ENCODE results near the gene LAMTOR4. TPM values are rescaled to one million over a fixed set of nuclear protein-coding genes. Genes with fewer than 3 reads are reported as not detected.
A peak's percentile ranks its signal among the peaks of the same experiment; 100 is the strongest.

LAMTOR4 gene
- total and polyA plus RNA-seq, 2 of the 13 experiments (the other 11 are each of a cell fraction or from before 2014, with no cell fraction given): 115 to 118 TPM

DNA sequence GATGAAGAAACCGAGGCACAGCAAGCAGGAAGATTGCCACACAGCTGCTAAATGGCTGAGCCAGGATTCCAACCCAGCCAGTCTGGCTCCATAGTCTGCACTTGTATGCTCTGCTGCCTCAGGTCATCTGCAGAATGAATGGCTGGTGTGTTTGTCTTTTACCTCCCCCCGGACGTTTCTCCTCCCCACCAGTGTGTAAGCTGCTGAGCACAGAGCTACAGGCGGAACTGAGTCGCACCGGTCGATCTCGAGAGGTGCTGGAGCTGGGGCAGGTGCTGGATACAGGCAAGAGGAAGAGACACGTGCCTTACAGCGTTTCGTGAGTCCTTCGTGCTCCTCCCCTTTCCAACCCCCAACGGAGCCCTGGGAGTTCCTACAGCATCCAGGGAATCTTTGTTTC, 26.7 kb upstream of the LAMTOR4 start (continued):
- TF ChIP-seq ZNF7 (CRISPR knock-in tag; IDR thresholded peaks at IDR 0.05) (peak; percentile 85), NKX3-1 (CRISPR knock-in tag; IDR thresholded peaks at IDR 0.05) (no peak), ZNF17 (CRISPR knock-in tag; IDR thresholded peaks at IDR 0.05) (no peak), KLF9 (CRISPR knock-in tag; IDR thresholded peaks at IDR 0.05; ENCODE audit: low read depth) (no peak), PREB (CRISPR knock-in tag; IDR thresholded peaks at IDR 0.05) (no peak), ZNF605 (CRISPR knock-in tag; IDR thresholded peaks at IDR 0.05) (peak; percentile 38; the same call in 1 of the 2 replicates), ARNT2 (CRISPR knock-in tag; IDR thresholded peaks at IDR 0.05; ENCODE audit: low read depth) (peak; percentile 54; the same call in 1 of the 2 replicates), SMARCE1 (IDR thresholded peaks at IDR 0.05; ENCODE audit: borderline replicate concordance) (no peak), GRHL1 (CRISPR knock-in tag; conservative IDR thresholded peaks at IDR 0.05) (no peak), GATAD1 (CRISPR knock-in tag; IDR thresholded peaks at IDR 0.05) (peak; percentile 34; the same call in 1 of the 2 replicates), ZNF564 (CRISPR knock-in tag; IDR thresholded peaks at IDR 0.05) (peak; percentile 51; the same call in 1 of the 2 replicates), POLR2A (IDR thresholded peaks at IDR 0.05; ENCODE audit: insufficient read depth in 1 of 2, low read depth in 2 of 2, low read length in 2 of 2) (peak in 1 of 2 experiments; percentile 56; a peak in 2 of 4 replicates)
- TF ChIP-seq, protein P1, sequence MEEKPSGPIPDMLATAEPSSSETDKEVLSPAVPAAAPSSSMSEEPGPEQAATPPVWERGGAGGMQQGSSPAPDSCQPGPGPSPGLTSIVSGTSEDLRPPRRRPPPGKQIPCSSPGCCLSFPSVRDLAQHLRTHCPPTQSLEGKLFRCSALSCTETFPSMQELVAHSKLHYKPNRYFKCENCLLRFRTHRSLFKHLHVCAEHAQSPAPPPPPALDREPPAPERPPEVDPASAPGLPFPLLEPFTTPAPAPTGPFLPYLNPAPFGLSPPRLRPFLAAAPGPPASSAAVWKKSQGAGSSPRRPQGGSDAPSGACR (CRISPR knock-in tag; IDR thresholded peaks at IDR 0.05): no peak
- TF ChIP-seq, protein P2, sequence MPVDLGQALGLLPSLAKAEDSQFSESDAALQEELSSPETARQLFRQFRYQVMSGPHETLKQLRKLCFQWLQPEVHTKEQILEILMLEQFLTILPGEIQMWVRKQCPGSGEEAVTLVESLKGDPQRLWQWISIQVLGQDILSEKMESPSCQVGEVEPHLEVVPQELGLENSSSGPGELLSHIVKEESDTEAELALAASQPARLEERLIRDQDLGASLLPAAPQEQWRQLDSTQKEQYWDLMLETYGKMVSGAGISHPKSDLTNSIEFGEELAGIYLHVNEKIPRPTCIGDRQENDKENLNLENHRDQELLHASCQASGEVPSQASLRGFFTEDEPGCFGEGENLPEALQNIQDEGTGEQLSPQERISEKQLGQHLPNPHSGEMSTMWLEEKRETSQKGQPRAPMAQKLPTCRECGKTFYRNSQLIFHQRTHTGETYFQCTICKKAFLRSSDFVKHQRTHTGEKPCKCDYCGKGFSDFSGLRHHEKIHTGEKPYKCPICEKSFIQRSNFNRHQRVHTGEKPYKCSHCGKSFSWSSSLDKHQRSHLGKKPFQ (CRISPR knock-in tag; IDR thresholded peaks at IDR 0.05; ENCODE audit: insufficient replicate concordance): no peak
- TF ChIP-seq, protein P3, sequence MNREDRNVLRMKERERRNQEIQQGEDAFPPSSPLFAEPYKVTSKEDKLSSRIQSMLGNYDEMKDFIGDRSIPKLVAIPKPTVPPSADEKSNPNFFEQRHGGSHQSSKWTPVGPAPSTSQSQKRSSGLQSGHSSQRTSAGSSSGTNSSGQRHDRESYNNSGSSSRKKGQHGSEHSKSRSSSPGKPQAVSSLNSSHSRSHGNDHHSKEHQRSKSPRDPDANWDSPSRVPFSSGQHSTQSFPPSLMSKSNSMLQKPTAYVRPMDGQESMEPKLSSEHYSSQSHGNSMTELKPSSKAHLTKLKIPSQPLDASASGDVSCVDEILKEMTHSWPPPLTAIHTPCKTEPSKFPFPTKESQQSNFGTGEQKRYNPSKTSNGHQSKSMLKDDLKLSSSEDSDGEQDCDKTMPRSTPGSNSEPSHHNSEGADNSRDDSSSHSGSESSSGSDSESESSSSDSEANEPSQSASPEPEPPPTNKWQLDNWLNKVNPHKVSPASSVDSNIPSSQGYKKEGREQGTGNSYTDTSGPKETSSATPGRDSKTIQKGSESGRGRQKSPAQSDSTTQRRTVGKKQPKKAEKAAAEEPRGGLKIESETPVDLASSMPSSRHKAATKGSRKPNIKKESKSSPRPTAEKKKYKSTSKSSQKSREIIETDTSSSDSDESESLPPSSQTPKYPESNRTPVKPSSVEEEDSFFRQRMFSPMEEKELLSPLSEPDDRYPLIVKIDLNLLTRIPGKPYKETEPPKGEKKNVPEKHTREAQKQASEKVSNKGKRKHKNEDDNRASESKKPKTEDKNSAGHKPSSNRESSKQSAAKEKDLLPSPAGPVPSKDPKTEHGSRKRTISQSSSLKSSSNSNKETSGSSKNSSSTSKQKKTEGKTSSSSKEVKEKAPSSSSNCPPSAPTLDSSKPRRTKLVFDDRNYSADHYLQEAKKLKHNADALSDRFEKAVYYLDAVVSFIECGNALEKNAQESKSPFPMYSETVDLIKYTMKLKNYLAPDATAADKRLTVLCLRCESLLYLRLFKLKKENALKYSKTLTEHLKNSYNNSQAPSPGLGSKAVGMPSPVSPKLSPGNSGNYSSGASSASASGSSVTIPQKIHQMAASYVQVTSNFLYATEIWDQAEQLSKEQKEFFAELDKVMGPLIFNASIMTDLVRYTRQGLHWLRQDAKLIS (CRISPR knock-in tag; IDR thresholded peaks at IDR 0.05): no peak
- TF ChIP-seq, protein P4, sequence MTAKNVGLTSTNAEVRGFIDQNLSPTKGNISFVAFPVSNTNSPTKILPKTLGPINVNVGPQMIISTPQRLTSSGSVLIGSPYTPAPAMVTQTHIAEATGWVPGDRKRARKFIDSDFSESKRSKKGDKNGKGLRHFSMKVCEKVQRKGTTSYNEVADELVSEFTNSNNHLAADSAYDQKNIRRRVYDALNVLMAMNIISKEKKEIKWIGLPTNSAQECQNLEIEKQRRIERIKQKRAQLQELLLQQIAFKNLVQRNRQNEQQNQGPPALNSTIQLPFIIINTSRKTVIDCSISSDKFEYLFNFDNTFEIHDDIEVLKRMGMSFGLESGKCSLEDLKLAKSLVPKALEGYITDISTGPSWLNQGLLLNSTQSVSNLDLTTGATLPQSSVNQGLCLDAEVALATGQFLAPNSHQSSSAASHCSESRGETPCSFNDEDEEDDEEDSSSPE (CRISPR knock-in tag; IDR thresholded peaks at IDR 0.05): peak; percentile 37; the same call in 1 of the 2 replicates
- TF ChIP-seq, protein P5, sequence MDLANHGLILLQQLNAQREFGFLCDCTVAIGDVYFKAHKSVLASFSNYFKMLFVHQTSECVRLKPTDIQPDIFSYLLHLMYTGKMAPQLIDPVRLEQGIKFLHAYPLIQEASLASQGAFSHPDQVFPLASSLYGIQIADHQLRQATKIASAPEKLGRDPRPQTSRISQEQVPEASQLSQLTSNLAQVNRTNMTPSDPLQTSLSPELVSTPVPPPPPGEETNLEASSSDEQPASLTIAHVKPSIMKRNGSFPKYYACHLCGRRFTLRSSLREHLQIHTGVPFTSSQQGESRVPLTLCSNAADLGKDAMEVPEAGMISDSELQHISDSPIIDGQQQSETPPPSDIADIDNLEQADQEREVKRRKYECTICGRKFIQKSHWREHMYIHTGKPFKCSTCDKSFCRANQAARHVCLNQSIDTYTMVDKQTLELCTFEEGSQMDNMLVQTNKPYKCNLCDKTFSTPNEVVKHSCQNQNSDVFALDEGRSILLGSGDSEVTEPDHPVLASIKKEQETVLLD (CRISPR knock-in tag; IDR thresholded peaks at IDR 0.05; ENCODE audit: low read depth): 0 out of 2 replicates have a peak, but pooled peaks have one; percentile 35
